Measurements from ENCODE around the gene PPP1R26.
"Not testable (repeated sequence)": the region's sequence is repeated elsewhere in the genome, so short reads cannot be mapped to it uniquely, and the experiment has no call there.

PPP1R26 gene

DNA sequence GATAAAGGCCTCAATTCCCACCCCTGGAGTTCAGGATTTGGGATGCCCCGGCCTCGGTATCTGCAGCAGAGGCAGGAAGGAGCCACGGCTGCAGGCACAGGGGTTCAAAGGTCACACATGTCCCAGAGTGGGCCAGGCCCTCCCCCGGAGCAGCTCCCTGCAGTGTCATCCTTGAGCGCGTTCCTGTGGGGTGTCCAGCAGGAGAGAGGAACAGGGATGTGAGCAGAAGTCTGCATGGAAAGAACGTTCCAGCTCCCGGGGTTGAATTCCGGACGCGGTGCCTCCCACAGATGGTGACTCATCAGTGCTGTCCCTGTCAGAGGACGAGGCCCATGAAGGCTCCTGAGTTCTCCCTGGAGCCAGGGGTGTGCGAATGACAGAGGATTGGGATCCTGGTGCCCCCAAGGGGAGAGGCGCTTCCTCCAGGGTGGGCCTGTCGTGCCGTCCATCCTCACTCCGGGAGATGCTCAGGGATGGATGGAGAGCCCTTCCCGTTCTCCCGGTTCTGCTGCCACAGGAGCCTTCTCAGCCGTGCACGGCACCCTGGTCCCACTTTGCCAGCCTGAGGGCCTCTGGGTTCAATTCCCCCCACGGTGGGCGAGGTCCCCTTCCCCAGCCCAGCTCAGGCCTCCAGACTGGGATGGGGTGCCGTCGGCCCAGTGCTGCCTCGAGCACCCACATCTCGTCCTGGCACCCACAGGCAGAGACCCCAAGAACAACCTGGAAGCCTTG lies 44.7 kb downstream of the PPP1R26 start:
- no peak for DNase-seq

DNA sequence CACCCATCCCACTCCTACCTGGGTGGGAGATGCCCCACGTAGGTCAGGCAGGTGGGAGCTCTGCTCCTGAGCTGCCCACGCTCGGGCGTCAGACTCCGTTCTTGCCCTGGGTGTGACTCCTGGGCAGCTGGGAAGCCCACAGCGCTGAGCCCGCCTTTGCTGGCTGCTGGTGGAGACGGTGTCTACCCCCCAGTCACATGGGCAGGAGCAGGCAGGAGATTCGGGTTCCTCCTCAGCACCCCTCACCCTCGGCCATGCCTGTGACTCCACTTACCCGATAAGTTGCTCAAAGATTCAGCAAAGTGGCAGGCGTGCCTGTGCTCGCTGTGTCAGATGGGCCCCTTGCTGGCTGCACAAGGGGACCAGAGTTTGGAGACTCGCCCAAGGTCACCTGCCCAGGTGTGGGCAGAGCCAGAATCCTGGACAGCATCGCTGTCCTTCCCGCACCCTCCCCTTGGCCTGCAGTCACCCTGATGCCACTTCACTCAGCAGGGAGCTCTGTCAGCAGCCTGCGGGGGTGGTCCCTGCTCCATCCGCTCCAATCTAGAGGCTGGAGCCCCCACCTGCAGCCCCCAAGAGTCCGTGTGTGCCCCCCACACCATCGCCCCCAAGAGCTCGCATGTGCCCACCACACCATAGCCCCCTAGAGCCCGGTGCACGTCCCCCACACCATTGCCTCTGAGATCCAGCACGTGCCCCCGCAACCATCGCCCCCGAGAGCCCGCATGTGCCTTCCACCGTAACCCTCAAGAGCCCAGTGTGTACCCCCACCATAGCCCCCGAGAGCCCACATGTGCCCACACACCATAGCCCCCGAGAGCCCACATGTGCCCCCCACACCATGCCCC lies 45.9 kb downstream of the PPP1R26 start:
- DNase-seq = no peak

DNA sequence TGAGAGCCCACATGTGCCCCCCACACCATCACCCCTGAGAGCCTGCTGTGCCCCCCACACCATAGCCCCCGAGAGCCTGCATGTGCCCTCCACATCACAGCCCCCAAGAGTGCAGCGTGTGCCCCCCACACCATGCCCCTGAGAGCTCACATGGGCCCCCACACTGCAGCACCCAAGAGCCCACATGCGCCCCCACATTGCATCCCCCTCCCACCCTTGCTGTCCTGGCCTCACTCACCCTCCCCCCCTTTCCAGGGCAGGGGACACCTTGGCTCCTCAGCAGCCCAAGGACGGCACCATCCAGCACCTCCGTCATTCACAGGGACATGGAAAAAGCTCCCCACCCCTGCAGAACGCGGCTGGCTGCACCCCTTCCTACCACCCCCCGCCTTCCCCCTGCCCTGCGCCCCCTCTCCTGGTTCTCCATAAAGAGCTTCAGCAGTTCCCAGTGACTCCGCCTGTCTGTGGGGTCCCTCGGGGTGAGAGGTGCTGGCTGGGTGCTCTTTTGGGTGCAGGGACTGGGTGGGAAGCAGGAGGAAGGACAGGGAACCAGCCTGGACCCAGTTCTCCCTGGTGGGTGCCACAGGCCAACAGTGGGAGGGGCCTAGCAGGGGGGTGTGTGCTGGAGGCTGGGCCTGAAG lies 46.6 kb downstream of the PPP1R26 start:
- no peak for DNase-seq

DNA sequence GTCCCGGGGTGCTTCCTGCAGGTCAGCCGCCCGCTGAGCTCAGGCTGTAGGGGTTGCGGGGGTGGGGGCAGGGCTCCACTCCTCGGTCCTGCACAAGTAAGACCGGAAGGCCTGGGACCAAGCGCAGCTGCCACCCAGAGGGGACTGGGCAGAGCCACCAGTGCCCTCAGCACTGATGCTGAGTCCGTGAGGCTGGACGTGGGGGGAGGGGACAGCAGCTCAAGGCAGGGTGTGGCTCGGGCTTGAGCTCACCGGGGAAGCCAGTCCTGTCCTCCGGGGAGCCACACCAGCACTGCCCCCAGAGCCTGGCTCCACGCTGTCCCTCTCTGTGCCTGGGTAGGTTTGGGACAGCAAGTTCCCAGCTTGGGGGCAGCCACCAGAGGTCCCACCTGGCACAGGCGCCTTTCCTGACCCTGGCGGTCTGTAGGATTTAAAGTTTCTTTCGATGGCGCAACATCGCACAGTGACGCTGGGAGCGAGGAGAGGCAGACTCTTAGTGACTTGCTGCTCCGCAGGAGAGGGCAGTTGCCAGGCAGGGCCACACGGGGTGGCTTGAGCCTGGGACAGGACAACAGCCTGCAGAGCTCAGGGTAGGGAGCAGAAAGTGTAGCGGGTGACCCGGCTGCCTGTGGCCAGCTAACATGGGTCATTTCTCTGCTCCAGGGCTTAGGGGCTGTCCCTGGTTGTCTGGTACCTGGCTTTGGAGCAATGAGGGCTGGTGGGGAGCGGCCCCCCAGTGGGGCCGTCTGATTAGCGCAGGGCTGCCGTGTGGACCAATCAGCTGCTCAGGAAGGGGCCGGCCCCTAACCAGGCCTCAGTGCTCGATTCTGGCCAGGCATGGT lies 47.4 kb downstream of the PPP1R26 start:
- no peak for DNase-seq

DNA sequence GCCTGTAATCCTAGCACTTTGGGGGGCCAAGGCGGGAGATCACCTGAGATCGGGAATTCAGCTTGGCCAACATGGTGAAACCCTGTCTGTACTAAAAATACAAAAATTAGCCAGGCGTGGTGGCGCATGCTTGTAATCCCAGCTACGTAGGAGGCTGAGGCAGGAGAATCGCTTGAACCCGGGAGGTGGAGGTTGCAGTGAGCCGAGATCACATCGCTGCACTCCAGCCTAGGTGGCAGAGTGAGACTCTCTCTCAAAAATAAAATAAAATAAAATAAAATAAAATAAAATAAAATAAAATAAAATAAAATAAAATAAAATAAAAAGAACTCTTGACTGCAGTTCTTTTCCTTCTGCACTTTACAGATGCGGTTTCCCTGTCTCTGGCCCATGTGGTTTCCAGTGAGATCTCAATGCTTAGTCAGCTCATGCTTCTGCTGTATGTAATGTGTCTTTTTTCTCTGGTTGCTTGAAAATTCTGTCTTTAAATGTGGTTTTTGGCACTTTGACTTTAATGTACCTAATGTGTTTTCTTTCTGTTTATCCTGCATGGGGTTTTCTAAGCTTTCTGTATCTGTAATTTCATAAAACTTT lies 49.4 kb downstream of the PPP1R26 start:
- not testable (repeated sequence) for DNase-seq

DNA sequence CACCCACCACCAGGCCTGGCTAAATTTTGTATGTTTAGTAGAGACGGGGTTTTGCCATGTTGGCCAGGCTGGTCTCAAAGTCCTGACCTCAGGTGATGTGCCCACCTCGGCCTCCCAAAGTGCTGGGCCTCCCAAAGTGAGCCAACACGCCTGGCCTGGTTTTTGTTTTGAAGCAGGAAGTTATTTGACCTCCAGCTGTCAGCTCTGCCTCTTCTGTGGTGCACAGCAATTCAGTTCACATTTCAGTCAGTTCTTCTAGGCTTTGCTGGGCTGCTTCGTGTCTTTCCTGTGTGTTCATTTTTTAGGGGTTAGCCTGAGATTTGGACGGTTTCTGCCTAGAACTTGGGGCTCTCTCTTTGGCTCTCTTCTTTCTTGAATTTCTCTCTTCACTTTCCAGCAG lies 50.6 kb downstream of the PPP1R26 start:
- DNase-seq = no peak

DNA sequence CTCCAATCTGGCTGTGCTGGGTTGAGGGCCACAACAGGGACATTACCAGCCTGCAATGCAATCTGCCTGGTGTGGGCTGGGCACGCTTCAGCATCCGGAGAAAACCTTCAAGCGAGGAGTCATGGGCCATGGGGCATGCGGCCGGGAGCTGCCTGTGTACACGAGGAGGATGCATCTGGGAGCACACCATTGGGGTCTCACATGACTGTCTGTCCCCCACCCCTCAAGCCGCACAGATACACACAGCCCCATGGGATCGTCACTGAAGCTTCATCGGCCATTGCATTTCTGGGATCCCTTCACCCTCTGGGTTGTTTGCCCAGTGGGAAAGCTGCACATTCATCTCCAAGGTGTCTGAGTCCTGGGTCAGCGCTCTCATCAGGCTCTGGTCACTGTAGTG lies 51.5 kb downstream of the PPP1R26 start:
- no peak for DNase-seq

DNA sequence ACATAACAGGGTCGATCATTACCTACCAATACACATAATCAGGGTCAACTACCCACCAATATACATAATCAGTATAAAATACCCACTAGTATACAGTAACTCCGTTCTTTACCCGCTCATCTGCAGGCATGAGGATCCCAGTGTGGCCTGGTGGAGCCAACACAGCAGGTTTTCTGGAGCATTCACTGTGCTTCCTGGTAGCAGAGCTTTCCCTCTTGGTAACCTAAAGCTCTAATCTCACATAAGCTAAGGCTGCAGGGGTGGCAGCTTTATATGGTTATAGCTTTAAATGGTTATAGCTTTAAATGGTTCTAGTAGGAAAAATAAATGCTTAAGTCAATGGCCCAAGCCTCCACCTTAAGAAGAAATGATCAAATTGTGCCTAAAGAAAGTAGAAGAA lies 53.5 kb downstream of the PPP1R26 start:
- no peak for DNase-seq

DNA sequence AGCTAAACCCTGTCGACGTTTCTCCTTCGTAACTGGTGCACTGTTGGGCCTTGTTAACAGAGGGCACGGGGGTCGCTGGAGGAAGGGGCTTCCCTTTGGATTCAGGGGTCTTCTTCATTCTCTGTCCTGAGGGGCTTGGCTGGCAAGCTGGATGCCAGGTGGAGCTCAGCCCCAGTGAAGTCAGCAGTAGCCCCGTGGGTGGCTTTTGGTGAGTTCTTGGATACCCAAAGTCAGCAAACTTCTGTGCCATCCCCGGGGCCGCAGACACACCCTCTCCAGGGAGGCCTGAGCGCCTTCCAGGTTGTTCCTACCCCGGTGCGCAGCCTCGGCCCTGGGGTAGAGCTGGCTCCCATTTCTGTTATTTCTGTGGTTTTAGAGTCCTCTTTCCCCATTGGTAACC lies 54.1 kb downstream of the PPP1R26 start:
- no peak for DNase-seq

DNA sequence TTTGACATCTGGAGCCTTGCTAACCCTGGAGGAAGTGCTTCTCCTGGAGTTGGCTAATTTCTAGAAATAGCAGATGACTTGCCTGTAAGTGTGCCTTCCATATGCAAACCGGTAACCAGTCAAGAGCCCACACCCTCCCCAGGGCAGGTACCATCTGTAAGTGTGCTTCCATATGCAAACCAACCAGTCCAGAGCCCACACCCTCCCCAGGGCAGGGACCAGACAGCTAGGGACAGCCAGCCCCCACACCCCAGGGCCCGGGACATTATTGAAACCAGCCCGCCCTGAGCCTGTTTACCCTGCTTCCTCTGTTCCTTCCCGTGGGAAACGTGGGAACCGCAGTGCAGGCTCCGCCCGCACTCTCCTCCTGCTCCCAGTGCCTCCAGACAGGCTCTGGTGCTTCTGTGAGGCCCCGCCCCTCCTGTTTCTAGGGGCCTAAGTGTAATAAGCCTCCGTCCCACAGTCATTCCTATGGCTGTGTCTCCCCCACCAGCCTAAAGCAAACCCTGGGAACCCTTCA lies 54.7 kb downstream of the PPP1R26 start:
- not testable (repeated sequence) for DNase-seq

DNA sequence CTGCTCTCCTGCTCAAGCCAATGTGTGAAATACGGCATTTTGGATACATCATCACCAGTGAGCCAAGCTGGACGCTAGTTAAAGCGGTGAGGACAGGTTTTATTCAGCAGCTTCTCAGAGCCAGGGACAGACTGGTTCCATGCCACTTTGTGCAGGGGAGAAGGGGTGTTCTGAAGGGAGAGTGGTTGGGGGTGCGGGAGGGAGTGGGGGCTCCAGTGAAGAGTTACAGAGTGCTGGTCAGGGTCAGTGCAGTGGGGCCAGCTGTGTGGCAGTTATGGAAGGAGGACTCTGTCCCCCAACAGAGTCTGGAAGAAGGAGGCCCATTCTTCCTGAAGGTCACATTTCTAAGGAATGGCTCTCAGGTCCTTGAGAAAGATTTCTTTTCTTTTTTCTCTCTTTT lies 55.2 kb downstream of the PPP1R26 start:
- DNase-seq = not testable (repeated sequence)

DNA sequence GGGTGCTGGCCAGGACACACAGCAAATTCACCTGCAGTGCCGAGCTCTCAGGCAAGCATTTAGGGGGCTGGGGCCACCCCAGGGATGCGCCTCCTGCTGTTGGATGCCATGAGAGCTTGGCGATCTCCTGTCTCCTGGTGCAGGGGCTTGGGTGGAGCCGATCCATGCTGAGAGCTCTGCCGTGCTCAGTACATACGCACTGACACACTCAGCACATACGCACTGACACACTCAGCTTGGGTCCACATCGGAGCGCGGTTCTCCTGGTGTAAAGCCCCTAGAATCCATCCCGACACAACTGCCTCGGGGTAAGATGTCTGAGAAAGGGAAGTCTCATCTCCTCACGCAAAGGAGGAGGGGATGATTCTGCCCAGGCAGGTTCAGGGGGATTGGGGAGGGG lies 56.0 kb downstream of the PPP1R26 start:
- not testable (repeated sequence) for DNase-seq

DNA sequence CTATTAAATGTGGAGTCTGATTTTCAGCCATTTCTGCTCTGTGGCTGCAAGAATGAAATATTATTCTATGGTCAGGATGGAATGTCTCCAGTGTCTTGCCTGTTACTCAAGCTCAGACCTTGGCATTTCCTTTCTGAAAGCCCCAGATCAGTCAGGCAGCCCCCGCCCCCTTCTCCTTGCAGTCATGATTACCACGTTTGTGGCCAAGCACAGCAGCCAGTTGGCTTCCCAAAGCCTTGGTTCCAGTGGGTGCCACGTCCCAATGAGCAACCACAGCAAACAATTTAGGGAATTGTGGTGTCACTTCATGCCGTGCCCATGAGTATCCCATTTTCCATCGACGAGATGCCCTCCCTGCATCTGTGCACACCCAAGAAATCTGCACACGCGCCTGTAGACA lies 56.6 kb downstream of the PPP1R26 start:
- no peak for DNase-seq

Data from amniotic stem cell (primary cell).